Superior temporal gyrus (tissue), 1 donor: ENCODE measurements around the gene GMPR2.

Experiments used
- DNase-seq: peaks from one replicate; pipeline ENCODE4 v3.0.0-alpha.2; 2016; ENCODE audit errors: extremely low spot score

GMPR2 gene

DNA sequence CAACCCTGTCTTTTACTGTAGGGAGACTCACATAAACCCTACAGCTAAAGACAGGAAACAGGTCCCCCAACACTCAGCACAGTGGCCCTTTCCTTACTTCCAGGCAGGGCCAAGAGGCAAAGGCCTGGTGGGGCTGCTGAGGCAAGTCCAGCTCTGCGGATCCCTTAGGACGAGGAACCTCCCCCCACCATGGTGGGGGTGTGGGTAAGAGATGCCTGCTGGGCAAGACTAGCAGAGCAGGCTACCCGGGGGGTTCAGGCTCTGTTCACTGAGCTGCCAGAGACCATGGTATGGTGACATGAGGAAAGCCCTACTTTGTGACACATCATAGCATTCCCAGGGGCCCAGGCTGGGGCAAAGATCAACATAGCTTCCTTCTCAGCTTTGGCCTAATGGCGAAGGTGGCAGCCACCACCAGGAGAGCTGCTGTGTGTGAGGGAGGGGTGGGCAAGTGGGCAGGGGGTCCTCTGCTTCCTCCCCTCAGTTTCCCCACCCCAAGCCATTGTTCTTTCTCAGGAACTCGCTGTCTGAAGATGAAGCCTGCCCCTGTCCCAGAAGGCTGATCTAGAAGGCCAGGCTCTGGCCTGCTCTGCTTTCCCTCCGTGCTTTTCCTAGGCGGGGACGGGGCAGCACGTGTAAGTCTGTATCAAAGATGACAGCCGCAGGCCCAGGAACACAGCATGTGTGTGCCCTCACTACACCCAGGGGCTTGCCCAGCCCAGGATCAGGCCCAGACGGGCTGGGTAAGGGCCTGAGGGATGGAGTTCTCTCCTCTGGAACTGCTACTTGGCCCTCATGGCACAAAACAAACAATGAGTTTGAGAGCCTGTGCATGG, 19.8 kb downstream of the GMPR2 start:
- DNase-seq = no peak

DNA sequence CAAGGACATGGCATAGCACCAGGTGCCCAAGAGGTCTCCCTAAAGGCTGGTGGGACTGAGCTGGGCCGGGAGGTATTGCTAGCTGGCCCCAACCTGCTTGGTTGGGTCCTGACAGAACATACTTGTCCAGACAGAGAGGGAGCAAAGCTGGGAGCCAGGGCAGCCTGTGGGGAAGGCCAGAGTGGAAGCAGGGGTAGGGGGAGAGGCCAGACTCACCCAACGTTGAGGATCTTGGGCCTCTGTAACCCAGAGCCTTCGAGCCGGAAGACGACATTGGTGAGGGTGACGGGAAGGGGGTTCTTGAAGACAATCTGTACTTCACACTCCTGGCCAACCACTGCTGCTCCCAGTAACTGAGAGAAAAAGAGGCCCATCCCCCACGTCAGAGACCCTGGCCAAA, 21.2 kb downstream of the GMPR2 start:
- DNase-seq = no peak

DNA sequence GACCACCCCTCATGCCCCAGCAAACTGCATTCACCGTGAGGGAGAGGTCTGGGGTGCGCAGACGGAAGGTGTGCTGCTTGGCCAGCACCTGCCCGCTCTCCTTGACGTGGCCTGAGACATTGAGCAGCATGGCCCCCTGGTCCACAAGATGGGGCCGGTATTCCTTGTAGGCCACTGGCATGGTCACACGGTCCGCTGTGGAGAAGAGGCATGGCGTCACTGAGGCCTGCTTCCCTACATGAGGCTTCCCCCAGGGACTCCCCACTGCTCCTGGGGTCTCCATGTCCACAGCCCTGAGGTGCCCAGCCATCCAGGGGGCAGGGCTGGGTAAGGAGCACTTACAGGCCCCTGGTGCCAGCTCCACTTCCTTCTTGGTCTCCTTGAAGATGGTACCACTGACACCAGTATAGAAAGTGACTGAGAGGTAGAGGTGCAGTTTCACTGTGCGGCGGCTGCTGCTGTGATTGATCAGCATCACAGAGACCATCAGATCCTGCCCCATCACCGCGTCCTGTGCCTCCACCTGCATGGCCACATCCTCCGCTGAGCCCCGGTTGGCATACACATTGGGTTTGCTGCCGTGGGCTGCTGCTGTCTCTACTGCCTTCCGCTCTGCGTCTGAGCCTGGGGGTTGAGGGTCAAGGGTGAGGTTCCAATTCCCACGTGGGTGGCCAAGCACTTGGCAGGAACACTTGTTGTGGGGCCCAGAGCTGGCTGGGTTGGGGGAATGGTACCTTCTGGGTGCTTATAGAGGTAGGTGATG, 22.1 kb downstream of the GMPR2 start:
- DNase-seq = no peak

DNA sequence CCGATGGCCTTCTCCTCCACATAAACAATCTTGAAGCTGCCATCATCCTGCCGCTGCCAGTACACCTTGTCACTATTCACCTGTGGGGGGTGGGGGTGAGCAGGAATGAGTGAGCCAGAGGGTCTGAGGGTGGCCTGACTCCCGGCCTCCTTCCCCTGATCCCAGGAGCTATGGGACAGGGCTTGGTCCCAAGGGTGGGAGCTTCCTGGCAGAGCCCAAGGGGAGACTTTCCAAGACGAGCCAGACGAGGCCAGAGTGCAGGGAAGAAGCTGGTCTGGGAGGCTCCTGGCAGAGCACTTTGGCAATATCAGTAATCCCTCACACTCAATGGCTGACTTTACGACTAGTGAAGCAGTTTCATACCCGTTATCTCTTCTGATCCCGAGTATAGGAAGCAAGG, 22.7 kb downstream of the GMPR2 start:
- DNase-seq = no peak

DNA sequence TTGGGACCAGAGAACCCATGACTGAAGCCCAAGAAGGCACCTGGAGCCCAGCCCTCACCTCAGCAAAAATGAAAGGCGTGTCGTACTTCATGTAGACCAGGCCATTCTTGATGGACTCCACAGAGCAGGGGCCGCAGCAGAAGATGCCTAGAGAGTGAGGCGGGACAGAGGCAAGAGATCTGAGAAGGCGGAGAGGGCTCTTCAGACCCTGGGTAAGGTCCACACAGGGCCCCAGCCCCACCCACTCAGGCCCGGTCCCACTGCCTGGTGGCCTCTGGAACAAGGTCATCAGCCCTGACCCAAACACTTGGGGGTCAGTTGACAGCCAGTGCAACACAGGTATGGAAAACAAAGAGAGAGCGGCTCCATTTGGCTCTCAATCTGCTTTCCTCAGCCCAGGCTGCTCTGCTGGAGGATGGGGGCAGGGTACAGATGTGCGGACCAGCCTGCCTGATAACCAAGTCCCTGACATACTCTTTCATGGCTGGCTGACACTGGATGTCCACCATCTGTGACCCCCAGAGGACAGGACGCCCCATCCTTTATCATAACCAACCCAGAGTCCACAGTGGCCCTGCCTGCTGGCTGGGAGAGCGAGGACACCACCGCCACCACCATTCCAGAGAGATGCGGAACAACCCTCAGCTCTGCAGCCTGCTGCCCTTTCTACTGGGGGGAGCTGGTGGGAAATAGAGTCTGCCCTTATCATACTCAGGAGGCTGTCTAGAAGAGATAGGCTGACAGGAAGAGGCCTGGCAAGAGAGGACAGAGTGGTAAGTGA, 23.4 kb downstream of the GMPR2 start:
- no peak for DNase-seq

DNA sequence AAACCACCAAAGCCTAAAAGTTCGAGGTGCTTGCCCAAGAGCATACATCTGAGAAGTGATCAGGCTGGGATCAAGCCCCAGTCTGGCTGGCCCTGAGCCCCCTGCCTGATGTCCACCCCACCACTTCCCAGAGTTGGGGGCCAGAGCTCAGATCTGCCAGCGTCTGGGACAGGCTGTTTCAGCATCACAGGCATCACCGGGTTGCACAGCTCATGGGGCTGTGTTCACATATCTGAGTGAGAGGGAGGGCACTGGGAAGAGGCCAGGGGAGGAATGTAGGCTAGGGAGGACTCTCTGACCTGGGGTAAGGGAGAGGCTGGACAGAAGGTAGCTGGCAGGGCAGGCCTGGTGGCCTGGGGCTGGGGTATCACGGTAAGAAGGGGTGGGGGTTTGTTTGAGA, 24.2 kb downstream of the GMPR2 start:
- DNase-seq = no peak

DNA sequence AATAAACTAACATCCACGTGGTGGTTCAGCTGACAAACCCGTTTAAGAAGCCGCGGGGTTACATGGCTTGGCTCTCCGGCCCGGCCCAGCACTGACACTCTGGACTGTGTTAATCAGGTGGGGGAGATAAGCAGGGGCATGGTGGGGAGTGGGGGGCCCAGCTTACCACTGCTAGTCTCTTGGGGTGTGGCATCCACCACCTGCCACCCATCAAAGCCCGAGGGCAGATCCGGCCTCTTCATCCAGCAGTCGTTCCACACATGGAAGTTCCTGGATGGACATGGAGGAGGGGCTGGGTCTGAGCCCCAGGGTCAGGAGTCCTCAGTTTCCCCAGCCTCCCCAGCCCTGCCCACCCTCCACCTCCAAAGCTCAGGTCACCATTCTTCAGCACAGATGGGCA, 25.4 kb downstream of the GMPR2 start:
- no peak for DNase-seq

DNA sequence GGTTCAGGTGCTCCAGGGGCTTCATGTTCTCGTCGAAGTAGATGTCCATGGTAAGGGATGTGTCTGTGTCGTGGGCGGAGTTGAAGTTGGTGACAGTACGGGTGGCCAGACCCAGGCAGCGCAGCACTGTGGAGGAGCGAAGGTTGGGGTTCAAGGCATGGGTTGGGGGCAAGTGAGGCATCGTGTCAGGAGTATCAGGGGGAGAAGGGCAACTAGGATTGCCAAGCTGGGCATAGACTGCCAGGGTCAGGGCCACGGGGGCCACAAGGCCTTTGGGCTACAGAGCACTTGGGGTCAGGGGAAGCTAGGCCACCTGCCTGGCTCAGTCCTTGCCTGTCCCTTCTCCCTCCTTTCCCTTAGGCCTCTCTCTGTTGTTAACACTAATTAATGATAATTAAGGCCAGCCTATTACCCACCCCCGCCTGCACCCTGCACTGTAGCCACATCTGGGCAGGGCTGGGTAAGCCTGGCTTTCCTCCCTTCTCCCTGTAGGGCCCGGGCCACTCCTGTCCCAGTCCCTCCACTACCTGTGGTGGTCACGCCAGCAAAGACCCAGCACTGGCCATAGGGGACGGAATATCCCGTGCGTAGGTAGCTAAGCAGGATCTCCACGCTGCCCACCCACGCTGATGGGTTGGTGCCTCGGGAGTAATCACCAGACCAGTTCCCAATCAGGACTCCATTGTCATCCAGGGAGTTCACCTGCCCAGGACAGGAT, 26.0 kb downstream of the GMPR2 start:
- no peak for DNase-seq

DNA sequence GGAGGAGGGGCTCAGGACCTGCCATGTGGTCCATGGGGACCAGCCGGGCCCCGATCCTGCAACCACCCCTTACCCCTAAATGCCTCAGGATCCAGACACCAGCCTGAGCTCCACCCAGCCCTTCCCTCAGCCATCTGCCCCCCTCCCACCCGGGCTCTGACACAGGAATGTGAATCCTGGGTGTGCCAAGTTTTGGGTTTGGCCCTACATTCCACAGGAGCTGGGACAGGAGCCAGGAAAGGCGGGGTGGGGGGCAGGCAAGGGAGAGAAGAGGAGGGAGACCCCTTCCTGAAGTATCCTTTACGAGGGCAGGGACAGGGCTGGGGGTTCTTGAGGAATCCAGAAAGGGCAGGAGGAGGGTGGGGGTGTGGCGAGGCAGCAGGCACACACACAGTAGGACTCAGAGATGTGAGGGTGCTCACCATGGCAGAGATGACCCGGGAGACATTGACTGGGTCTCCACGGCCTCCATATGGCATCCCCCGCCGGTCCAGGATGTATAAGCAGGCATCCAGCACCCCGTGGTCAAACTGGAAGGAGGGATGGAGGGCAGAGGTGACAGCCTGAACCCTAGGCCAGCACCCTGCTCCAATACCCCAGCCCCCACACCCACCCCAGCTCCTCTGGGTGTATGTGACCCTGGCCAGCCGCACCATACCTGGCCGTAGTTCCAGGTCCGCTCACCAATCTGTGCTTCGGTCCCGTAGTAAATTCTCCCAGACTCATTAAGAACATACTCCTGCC, 26.7 kb downstream of the GMPR2 start:
- DNase-seq = no peak

DNA sequence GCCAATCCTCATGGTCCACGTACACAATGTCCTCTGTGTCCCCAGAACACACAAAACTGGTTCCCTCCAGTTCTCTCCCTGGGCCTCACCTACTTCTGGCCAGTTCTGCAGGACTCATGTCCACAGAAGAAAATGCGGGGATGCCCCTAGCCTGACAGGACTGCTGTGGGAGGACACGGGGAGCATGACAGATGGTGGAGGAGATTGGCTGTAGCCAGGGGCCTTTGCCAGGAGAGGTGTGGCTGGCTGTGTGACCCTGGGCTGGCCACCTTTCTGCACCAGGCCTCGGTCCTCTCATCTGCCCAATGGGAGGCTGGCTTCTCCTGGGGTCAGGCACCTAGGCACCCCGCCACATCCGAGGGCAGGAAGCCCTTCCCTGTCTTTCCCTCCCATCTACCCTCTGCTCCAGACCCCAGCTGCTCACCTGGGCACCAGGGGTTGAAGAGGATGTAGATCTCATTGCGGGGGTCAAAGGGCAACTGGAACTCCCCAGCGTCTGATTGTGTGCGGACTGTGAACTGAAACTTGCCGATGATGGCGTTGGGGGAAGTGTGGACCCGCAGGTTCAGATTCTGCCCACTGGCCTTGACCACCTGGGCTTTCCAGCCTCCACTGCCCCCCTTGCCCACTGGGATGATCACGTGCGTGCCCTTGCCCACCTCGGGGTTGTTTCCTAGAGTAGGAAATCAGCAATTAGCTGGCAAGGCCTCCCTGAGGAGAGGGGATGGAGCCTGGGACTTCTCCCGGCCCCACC, 27.5 kb downstream of the GMPR2 start:
- no peak for DNase-seq

DNA sequence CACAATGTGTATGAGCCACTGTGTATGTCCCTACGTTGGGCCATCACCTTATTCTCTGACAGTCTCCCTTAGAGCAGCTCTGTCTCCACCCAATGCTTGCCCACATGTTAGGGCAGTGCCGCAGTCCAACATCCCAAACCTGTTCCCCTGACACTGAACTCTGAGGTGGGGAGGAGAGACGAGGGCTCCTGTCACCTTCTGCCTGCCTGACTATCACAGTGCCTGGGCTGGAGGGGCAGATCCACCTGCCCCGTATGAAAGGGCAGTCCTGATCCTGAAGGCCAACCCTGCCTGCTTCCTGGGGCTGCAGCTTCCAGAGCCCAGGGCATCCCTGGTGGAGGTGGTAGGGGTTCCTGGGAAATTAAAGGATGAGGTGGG, 28.0 kb downstream of the GMPR2 start:
- DNase-seq = no peak

DNA sequence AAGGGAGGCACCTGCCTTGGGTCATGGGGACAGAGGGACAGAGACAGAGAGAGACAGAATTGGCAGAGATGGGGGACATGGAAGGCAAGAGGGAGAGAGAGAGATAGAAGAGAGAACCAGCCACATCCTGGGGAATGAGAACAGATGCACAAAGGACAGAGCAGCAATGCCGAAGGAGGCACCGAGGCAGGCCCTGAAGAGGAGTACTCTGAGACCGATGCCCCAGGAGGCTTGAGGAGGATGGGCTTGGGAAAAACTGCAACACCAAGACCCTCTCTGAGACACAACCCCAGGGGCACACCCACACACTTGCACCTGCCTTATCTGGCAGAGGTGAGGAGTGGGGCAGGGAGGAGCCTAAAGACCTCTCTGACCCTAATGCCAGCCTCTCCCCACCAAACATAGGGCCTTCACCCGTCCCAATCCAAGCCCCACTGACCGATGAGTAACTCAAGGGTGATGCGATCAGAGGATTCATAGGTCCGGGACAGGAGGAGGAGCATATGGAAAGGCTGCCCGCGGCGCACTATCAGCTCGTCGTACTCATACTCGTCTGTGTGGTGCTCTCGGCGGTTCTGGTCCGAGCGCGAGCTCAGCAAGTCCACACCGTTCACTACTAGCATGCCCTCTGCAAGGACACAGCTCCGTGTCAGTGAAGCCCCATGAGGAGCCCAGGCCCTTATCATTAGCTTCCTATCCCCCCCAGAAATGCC, 28.7 kb downstream of the GMPR2 start:
- no peak for DNase-seq

DNA sequence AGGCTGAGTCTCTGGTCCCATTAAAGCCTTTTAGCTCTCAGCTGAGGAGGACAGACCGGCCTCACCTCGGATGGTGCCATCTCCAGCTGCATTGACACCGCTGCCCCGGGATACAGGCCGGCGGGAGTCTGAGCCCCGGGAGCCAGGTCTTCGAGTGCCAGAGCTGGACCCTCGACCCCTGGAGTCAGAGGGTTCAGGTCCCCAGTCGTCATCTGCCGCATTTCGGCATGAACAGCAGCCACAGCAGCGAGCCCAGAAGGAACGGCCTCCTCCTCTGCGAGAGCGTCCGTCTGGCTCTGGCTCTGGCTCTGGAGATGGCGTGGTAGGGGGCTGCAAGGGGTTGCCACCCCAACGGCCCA, 29.2 kb downstream of the GMPR2 start:
- no peak for DNase-seq

DNA sequence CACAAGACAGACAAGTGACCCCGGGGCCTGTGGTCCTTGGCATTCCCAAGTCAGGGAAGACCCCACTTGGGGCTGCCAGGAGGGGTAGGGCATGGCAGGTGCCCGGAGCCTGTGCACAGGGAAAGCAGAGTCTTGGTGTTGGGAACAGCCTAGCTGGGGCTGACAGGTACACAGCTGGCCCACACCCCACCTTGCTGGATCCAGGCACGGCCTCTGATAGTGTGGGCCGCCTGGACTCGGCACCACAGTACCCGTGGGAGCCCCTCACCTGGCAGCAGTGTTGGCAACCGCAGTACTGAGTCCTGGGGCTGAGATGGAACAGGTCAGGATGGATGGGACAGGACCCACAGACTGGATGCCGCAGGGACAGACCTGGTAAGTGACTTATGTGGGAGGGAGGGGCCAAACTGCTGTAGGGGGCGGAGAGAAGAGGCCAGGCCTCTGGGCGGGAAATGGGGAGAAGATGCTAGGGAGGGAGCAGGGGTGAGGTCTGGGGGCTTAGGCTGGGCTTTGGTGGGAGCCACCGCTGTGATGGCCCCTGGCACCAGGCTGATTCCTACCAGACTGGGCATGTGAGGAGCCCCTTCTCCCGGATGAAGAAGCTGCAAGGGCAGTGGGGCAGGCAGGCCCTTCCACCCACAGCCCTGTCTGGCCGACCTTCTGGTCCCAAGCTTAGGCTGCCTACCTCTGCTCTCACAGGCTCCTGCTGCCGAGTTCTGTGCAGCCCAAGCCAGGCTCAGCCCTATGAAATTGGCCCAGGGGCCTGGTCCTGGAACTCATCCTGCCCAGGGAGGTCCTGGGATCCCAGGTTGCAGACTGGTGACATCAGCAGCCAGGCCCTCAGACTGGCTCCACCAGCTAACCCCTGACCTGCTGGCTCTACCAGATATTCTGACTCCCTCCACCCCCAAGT, 30.3 kb downstream of the GMPR2 start, which contains the start of gene TGM1:
Gene TGM1, minus strand, starts transcription at position 357 of the 913 bp plus-strand sequence. CDS start 825 bp downstream, outside the sequence.
- no peak for DNase-seq

DNA sequence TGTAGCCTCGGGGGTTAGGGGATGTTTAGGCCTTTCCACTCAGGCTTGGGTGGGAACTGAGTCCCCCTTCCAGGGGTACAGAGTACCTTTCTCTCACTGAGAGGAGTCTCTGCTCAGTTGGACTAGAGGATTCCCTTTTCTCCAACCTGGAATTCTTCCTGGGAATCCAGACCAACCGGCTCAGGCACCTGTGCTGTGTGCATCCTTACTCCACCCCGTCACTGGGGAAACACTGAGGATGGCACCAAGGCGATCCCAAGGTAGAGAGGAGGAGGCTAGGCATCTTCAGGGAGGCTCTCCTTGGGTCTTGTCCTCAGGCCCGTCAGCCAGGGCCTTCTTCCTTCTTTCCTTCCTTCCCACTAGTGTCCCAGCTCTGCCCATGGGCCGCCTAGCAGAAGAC, 31.1 kb downstream of the GMPR2 start:
- no peak for DNase-seq

DNA sequence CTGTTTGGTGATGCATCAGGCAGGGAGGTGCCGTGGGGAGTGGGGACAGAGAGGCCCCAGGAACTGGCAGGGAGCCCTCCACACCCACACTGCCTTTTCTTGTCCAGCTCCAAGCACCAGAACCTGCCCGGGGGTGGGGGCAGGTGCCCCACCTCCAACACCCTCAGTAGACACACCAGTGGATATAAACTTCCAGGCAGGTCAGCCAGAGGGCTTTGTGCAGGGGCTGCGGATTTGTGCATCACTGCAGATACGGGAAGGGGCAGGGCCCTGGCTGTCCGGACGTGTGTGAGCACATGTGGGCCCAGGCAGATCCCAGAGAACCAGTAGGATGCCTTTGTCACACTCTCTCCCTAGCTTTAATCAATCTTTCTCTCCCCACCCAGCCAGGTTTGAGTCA, 31.6 kb downstream of the GMPR2 start:
- no peak for DNase-seq

DNA sequence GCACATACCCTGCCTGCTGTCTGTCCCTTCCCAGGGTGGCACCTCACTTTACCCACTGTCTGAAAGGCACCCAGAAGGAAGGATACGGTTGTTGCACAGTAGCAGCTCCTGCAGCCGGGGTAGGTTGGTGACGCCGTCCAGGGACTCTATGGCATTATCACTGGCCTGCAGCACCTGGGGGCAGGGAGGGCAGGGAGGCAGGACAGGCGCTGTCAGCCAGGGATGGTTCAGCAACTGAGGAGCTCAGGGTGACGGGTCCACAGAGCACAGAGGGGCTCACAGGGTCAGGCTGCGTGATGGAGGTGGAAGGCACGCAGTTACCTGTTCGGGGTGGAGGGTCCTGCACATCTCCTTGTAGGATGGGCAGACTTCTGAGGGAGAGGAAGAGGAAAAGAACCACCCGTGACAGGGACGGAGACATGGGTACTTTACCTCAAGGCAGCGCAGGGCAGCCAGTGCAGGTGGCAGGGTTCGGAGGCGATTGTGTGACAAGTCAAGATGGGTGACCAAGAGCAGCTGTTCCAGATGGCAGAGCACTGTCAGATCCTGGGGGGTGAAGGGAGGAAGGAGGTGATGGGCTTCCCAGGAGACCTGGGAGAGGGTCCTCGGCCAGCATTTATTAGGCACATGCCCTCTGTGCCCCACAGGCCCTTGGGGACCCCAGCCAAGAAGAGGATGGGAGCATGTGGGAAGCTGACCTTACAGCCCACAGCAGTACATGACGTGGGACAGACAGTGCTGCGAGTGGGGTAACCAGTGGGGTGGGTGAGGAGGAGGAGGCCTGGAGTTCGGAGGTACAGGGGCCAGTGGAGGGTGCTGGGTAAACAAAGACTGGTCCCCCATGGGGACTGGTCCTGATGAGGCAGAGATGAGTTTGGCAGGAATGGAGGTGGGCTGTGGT, 33.9 kb downstream of the GMPR2 start:
- no peak for DNase-seq

DNA sequence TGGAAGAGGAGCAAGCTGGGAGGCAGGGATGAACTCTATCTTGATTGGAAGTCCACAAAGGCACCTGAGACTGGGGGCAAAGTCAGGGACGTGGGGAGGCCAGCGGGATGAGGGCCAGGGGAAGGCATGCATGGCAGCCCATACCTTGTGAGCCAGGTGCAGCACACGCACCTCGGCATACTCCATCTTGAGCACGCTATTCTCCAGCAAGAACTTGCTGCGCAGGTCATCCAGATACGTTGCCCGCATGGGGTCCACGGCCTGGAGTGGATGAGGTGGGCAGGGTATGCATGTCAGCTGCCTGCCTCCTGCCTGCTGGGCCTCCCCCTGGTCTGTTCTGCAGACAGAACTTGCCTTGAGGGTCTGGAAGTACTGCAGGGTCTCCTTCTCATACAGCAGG, 34.8 kb downstream of the GMPR2 start:
- no peak for DNase-seq
